Measurements from ENCODE around the gene KIF13A.
"Not testable (repeated sequence)": the region's sequence is repeated elsewhere in the genome, so short reads cannot be mapped to it uniquely, and the experiment has no call there.

KIF13A gene

DNA sequence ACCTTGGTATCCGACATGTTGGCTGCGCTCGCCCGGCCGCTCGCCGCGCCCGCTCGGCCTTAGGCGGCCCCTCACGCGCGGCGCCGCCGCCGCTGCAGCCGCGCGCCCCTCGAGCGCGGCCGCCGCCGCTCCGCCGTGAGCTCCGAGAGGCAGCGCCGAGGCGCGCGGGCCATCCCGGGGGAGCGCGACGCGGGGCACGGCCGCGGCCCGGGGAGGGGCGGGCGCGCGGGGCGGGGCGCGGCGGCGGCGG lies at the start of gene KIF13A:
Gene KIF13A, minus strand, starts transcription at position 189 of the 250 bp plus-strand sequence. Its CDS starts 172 bp downstream, at position 17.
- no peak for DNase-seq

DNA sequence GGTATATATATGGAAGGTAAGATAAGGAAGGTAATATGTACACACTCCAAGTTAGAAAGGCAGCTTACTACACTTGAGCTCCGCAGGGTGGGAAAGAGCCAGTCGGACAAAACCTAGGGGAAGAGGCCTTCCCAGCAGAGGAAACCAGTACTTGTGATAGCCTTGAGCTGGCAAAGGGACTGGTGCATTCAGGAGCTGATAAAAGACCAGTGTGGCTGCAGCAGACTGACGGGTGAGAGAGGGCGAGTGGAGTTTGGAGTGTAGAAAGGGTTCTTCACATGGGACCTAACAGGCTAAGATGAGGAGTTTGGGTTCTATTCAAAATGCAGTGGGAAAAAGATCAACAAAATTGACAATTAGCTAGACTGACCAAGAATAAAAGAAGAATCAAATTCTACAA lies 49.3 kb upstream of the KIF13A start:
- no peak for DNase-seq

DNA sequence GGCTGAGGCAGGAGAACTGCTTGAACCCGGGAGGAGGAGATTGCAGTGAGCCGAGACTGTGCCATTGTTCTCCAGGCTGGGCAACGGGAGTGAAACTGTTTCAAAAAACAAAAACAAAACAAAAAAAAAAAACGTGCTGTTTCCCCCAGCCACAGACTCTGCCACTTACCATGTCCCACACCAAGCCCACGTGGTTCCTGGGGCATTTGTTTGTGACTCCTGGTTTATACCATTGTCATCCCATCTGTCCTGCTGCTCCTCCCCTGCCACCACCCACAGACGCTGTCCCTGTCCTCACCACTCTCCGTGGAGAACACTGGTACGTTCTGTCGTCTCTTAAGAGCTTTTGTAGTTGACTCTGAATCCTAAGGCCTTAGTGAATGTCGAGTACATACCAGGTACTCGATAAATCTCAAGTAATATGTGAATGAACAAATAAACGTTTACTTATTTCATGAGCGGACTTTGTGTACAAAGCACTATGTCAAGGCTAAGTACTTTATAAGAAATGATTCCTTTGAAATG lies 48.0 kb upstream of the KIF13A start:
- no peak for DNase-seq

DNA sequence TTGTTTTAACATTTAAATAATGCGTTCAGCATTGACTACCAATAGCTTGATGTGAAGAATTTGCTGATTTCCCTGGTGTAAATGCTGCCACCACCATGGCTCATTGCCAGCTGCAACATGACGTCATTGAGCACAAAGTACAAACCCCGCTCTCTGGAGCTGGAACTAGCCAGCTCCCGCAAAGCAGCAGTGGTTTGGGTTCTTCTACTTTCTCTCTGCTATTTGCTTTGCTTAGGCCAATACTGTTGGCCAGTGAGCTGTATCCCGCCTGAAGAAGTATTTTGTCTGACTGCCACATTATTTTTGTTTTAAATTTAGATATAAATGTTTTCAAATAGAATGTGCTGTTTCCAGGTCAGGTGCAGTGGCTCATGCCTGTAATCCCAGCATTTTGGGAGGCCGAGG lies 47.4 kb upstream of the KIF13A start:
- DNase-seq, result no peak

DNA sequence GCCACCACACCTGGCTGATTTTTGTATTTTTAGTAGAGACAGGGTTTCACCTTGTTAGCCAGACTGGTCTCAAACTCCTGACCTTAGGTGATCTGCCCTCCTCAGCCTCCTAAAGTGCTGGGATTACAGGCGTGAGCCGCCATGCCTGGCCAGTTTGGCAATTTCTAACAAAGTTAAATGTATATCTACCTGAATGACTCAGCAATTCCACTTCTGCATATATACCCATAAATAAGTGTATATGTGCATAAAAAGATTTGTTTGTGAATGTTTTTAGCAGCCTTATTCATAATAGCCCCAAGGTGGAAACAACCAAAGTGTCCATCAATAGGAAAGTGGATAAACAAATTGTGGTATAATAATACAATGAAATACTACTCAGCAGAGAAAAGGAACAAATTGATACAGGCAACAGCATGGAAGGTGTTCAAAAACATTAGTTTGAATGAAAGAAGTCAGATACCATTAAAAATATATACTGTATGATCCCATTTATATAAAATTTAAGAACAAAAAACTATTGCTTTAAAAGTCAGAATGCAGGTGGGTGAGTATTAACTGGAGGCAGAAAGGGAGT lies 44.3 kb upstream of the KIF13A start:
- DNase-seq, result no peak

DNA sequence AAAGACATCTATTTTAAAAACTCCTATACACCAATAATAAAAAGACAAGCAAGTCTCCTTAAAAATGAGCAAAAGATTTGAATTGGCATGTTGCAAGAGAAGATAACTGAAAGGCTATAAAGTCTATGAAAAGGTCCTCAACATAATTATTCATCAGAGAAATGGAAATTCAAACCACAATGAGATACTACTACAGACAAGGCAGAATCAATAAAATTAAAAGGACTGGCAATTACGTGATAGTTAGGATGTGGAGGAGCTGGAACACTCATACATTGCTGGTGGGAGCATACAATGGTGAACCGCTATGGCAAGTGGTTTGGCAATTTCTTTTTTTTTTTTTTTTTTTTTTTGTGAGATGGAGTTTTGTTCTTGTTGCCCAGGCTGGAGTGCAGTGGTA lies 43.8 kb upstream of the KIF13A start:
- DNase-seq, result no peak

DNA sequence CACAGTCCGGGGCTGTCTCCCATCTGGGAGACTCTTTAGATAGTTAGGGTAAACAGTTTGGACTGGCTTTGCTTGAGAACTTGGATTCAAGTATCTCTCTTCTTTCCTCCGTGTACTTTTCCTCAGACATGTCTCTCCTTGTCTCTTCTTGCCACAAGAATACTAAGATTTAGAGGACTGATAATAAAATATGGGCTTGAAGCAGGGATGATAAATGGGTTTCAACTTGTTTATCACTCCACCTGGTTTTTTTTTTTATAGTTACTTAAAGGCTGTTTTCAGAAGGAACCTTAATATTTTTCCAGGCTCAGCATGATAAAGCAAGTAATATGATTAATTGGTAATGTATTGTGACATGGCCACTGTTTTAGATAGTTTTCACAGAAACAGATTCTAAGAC lies 40.9 kb upstream of the KIF13A start:
- DNase-seq, result no peak

DNA sequence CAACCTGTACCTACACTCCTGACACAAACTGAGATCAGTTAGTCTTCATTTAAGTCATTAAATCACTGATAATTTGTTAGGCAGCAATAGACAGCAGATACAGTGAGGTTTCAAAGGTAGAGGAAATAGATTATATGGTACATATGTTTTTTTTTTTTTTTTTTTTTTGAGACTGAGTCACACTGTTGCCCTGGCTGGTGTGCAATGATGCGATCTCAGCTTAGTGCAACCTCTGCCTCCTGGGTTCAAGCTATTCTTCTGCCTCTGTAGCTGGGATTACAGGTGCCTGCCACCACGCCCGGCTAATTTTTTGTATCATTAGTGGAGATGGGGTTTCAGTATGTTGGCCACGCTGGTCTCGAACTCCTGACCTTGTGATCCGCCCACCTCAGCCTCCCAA lies 38.2 kb upstream of the KIF13A start:
- DNase-seq, result no peak

DNA sequence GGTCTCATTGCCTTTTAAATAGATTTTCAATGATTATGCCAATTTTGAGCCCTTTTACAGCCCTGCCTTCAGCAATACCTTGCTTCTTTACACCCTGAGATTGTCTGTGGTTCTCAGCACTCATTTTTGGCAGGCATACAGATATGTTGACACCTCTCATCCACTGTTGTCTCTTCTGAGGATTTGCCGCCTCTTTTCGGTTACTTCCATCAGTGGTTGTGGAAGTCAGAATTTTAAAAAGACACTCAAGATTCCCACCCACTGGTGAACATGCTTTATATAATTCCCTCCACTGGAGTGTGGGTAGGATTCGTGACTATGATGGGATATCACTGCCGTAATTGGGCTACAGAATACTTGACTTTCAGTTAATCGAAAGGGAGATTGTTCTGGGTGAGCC lies 37.4 kb upstream of the KIF13A start:
- no peak for DNase-seq

DNA sequence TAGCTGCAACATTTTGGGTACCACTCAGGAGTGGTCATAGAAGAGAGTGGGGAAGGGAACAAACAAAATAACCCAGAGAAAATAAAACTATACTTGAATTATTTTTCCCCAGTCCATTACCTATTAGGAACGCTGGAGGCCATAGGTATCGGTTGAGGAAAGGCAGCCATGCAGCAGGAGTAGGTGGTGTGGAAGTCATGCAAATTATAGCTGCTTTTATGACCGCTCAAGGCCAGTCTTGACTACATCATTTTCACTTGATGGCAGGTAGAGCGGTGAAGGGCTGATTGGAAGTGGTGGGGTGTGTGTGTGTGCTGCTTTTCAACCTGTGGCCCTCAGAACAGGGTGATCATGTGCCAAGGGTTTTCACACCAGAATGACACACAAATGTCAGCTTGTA lies 36.5 kb upstream of the KIF13A start:
- DNase-seq, result no peak

DNA sequence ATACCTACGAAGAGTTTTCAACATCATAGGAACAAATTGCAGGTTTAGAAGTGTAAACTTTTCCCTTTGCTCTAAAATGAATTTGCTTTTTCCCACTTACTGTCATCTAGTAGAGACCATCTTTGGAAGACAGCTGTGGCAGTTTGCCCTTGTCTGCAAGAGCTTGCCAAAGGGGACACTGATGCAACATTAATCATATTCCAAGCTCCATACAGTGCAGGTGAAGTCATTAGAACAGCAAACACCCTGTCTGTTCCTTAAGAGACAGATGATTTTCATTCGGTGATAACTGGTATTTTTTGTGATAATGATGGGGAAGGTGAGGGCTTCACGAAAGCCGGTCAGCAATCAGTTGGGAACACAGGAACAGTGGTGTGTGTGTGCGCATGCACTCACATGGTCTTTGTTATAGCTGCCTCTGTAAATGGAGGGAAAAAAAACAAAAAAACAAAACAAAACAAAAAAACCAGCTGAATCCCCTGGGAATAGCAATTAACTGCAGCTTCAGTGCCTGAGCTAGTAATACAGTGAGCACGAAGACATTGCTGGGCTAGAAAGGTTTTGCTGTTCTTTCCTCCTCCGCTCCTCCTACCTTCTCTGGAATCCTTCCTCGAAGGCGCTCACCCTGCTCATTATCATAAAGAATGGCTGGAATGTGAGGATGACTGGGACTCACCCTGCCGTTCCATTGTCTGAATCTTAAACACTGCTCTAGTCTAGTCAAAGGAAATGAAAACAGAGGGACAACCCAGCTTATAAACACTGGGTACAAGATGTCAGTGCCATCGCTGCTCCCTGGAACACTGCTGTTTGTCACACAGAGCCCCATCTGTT lies 35.2 kb upstream of the KIF13A start:
- no peak for DNase-seq

DNA sequence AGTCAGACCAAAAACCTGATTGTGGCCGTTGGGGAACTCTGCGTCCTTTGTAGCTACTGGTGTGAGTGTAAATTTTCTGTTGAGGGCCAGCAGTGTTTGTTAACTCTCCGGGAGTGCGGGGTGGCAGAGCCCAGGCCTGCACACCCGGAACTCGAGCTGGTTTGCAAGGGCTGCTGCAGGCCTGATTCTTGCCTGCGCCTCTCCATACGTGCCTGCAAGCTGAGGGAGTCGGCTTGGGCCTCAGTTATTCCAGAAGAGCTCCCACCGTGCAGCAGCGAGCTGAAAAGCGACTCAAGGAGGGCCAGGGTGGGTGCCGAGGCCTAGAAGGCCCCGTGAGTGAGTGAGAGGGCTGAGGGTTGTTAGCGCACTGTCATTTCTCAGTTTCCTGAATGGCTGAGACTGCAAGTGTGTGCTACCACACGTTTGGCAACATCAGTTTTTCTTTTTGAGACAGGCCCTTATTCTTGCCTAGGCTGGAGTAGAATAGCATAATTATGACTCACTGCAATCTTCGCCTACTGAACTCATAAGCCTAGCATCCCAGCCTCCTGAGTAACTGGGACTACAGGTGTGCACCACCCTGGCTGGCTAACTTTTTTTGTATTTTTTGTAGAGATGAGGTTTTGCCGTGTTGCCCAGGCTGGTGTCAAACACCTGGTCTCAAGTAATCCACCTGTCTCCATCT lies 33.9 kb upstream of the KIF13A start:
- DNase-seq, result no peak

DNA sequence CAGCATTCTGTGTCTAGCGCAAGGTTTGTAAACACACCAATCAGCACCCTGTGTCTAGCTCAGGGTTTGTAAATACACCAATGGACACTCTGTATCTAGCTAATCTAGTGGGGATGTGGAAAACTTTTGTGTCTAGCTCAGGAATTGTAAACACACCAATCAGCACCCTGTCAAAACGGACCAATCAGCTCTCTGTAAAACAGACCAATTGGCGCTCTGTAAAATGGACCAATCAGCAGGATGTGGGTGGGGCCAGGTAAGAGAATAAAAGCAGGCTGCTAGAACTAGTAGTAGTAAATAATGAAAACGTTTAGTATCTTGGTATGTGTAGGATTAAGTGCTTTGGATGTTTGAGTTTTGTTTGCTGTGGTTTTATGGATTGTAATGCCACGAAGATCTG lies 33.1 kb upstream of the KIF13A start:
- not testable (repeated sequence) for DNase-seq

DNA sequence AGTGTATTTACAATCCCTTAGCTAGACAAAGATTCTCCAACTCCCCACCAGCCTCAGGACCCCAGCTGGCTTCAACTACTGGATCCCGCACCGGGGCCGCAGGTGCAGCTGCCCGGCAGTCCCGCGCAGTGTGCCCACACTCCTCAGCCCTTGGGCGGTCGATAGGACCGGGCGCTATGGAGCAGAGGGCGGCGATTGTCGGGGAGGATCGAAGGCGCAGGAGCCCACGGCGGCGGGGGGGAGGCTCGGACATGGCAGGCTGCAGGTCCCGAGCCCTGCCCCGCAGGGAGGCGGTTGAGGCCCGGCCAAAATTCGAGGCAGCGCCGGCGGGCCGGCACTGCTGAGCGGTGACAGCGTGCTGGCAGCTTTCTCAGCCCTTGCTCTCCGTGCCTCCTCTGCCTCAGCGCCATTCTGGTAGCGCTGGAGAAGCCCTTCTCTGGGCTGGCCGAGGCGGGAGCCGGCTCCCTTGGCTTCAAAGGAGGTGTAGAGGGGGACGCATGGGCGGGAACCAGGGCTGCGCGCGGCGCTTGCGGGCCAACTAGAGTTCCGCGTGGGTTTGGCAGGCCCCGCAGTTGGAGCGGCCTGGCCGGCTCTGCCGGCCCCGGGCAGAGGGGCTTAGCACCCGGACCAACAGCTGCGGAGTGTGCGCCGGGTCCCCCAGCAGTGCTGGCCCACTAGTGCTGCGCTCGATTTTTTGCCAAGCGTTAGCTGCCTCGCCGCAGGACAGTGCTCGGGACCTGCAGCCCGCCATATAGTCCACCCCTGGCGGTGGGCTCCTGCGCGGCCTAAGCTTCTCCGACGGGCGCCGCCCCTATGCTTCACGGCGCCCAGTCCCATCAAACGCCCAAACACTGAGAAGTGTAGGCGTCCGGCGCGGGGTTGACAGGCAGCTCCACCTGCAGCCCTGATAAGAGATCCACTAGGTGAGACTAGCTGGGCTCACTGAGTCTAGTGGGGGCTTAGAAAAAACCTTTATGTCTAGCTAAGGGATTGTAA lies 32.4 kb upstream of the KIF13A start:
- DNase-seq, result no peak

DNA sequence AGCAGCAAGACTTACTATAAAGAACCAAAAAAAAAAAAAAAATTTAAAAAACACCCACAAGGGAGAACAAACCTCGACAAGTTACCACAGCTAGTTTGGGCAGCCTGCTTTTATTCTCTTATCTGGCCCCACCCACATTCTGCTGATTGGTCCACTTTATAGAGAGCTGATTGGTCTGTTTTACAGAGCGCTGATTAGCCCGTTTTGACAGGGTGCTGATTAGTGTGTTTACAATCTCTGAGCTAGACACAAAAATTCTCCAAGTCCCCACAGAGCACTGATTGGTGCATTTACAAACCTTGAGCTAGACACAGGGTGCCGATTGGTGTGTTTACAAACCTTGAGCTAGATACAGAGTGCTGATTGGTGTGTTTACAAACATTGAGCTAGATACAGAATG lies 31.7 kb upstream of the KIF13A start:
- not testable (repeated sequence) for DNase-seq

DNA sequence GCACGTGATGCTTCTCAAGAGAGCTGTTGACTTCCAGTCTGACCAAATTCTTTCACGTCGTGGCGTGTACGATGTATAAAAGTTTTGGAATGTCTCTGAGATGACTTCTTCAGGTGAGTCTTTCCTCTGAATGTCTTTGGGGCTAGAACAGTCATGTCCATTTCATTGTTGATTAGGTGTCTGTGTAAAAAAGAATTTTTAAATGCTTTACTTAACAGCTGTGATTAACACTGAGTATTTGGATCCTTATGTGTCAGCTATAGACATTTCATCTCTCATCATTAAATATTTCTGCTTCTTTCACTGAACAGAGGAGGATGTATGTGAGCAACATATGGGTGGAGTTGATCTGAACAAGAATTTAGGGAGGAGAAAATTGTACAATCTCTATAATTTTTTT lies 29.3 kb upstream of the KIF13A start:
- no peak for DNase-seq

DNA sequence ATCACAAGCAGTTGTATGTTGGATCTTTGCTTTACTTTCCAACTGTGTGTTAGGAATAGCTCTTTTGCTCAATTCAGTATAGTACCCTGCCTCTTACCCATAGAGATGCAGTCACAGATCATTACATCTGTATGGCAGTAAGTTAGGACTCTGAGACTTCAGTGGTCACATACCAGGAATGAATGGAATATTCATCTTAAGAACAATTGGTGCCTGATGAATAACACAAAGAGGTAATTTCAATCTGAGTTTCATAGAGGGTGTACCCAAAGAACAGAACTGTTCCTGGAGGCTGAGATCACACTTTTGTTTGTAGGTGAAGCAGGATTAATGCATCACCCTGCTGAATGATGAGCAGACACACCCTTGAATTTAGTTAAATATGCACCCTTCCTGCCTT lies 28.7 kb upstream of the KIF13A start:
- DNase-seq, result no peak

DNA sequence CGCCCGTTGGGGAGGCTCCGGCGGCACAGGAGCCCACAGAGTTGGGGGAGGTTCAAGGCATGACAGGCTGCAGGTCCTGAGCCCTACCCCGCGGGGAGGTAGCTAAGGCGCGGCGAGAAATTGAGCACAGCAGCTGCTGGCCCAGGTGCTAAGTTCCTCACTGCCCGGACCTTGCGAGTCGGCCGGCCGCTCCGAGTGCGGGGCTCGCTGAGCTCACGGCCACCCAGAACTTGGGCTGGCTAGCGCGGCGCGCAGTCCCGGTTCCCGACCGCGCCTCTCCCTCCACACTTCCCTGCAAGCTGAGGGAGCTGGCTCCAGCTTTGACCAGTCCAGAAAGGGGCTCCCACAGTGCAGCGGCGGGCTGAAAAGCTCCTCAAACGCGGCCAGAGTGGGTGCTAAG lies 23.9 kb upstream of the KIF13A start:
- DNase-seq, result no peak

DNA sequence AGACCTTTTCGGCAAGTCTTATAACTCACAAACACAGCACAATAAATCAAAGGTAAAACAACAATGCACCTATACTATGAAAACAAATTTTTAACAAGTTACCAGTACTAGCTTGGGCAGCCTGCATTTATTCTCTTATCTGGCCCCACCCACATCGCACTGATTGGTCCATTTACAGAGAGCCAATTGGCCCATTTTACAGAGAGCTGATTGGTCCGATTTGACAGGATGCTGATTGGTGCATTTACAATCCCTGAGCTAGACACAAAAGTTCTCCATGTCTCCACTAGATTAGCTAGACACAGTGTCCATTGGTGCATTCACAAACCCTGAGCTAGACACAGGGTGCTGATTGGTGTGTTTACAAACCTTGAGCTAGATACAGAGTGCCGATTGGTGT lies 23.1 kb upstream of the KIF13A start:
- DNase-seq, result not testable (repeated sequence)

DNA sequence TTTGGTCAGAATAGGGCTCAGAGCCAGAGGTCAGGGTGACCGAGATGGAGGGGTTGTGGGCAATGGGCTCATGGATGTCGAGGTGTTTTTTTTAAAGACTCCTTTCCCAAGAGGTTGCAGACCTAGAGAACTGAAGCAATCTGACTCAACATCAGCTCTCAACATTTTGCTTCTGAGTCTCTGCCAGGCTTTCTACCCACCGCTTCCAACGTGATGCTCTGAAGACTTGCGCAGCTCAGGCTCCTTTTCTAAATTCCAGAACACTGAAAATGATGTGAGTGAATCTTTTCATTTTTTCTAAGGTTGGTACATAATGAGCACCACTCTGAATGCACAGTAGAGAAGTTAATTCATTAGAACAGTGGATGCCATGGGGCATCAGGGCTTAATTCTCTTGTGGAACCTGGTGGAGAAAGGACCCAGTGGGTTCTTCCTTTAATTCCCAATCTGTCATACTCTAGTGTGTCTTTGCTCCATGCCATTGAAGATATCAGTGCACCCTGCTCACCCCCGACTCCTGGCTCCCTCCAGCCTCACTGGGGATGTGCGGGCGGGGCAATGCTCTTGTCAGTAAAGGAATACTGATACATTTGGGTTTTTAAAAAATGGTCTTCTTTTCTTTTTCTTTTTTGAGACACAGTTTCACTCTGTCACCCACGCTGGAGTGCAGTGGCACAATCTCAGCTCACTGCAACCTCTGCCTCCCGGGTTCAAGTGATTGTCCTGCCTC lies 17.0 kb upstream of the KIF13A start:
- DNase-seq, result no peak

DNA sequence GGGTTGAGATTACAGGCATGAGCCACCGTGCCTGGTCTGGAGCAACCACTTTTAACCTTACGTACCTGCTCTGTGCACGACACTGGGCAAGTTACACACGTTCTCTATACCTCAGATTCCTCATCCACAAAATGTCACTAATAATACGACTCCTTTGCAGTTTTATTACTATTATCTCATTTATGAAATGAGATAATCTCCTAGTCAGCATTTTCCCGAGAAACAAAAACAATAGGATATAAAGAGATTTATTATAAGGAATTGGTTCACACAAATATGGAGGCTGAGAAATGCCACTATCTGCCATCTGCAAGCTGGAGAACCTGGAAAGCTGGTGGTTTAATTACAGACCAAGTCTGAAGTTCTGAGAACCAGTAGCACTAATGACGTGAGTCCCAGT lies 12.0 kb upstream of the KIF13A start:
- DNase-seq, result no peak

DNA sequence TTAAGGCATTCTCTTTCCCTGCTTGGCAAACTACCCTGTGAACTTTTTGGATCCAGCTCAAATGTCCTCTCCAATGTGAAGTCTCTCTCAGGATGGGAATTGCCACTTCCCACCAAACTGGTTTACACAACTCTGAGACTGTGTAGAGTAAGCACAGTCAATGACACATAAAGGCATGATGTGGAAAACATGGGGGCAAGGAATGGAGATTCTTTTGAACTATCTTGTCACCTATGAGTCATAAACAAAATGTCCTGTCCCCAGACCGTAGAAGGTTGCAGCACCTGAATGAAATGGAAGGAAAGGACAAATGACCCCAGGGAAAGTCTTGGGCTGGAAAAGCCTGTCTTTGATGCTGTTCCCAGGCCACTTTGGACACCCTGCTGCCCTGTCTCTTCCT lies 11.0 kb upstream of the KIF13A start:
- DNase-seq, result no peak
